ENCODE data around the gene CAV1. TPM values are rescaled to one million over a fixed set of nuclear protein-coding genes. Genes with fewer than 3 reads are reported as not detected.
A peak's percentile ranks its signal among the peaks of the same experiment; 100 is the strongest.

CAV1 gene
- total RNA-seq, 1 donor from 2014 or later = 157 TPM

DNA sequence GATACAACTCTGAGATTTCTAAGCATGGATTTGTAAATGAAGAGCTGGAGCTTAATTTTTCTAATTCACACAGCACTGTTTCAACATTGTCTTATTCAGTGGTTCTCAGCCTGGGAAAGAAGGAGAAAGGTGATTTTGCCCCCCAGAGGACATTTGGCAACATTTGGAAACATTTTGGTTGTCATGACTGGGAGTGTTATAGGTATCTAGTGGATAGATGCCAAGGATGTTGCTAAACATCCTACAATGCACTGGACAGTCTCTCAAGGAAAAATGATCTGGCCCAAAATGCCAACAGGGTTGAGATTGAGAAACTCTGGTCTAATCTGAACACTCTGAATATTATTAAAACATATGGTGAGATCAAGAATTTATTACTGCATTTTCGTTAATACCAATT is 29.1 kb upstream of the CAV1 start:
- Histone ChIP-seq H3K4me3 (ENCODE audit: low read depth, low read length) (no peak overlapping the region), H3K27me3 (ENCODE audit: control insufficient read depth, insufficient read depth, low read length) (no peaks in the 10 kb centered on the region), H3K36me3 (ENCODE audit: control insufficient read depth, insufficient read depth, low read length) (no peaks in the 10 kb centered on the region)
- no peak for TF ChIP-seq CTCF (IDR thresholded peaks at IDR 0.05; ENCODE audit: insufficient read depth, low read length, severe bottlenecking)
- DNase-seq (ENCODE audit: low read depth) (peak; percentile 68), FAIRE-seq (no peak)

DNA sequence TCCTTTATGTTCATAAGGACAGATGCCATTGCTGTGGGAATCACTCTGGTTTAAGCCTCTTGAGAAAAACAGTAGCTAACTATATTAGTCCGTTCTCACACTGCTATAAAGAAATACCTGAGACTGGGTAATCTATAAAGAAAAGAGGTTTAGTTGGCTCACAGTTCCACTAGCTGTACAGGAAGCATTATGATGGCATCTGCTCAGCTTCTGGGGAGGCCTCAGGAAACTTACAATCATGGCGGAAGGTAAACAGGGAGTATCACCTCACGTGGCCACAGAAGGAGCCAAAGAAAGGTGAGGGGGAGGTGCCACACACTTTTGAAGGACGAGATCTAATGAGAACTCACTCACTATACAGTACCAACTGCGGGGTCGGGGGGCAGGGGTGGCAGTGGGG is 28.2 kb upstream of the CAV1 start:
- Histone ChIP-seq H3K4me3 (ENCODE audit: low read depth, low read length) (no peak overlapping the region), H3K36me3 (ENCODE audit: control insufficient read depth, insufficient read depth, low read length) (no peaks in the 10 kb centered on the region), H3K27me3 (ENCODE audit: control insufficient read depth, insufficient read depth, low read length) (no peaks in the 10 kb centered on the region)
- no peak for DNase-seq (ENCODE audit: low read depth)
- FAIRE-seq = no peak
- no peak for TF ChIP-seq CTCF (IDR thresholded peaks at IDR 0.05; ENCODE audit: insufficient read depth, low read length, severe bottlenecking)

DNA sequence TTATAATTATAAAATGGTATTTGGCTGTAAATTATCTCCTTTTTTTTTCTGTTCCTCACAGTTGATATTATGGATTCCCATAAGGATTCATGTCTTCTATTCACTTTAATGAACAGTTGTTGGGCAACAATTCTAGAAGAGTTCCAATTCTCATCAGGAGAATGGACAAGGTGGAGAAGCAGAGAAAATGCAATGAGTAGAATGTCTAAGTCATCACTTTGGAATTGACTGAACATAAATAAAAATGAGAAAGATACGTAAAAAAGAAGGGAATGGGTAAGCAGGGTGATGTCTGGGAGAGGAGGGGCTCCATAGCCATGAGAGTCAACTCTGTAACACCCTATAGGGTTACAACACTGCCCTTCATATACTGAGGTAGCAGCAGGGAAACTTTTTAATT is 27.1 kb upstream of the CAV1 start:
- no peak overlapping the region for H3K4me3 ChIP-seq (ENCODE audit: low read depth, low read length)
- peaks cover 1% of the 10 kb centered on the region for H3K36me3 ChIP-seq (ENCODE audit: control insufficient read depth, insufficient read depth, low read length)
- no peak for DNase-seq (ENCODE audit: low read depth)
- FAIRE-seq = no peak
- no peaks in the 10 kb centered on the region for H3K27me3 ChIP-seq (ENCODE audit: control insufficient read depth, insufficient read depth, low read length)
- TF ChIP-seq CTCF (IDR thresholded peaks at IDR 0.05; ENCODE audit: insufficient read depth, low read length, severe bottlenecking) = no peak

DNA sequence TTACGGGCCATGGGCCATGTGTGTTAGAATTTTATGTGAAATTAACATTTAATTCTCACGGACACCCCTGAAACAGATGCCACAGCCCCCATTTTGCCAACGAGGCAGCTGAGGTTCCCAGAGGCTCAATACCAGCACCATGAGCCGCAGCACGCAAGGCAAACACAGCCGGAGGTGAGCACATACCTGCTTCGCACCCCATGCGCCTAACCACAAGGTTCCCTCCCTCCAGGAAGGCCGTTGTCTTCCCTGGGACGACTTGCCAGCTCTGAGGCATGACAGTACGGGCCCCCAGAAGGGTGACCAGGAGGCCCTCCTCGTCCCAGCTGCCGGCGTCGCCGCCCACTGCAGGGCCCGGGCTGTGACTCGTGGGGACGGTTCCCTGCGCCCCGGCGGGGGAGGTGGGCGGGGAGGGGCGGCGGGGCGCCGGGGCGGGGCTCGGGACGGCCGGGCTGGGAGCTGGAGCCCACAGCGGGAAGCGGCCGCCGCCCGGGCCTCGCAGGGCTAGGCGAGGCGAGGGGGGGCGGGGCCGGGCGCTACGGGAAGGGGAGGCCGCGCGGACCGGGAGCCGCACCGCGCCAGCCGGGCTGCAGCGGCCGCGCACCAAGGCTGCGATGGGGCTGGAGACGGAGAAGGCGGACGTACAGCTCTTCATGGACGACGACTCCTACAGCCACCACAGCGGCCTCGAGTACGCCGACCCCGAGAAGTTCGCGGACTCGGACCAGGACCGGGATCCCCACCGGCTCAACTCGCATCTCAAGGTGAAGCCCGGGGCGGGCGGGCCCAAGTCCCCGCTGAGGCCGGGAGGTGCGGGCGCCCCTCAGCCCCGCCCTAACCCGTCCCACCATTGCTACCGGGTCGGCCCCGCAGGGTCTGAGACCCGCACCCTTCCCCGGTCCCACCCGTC is 25.4 kb upstream of the CAV1 start, which contains the start of gene CAV2:
TSS of gene CAV2 (plus strand) at position 571 of the 910 bp plus-strand sequence. CDS start at position 615, 44 bp downstream.
- FAIRE-seq (no peak), DNase-seq (ENCODE audit: low read depth) (peak; percentile 92)
- TF ChIP-seq CTCF (IDR thresholded peaks at IDR 0.05; ENCODE audit: insufficient read depth, low read length, severe bottlenecking) = no peak
- Histone ChIP-seq H3K36me3 (ENCODE audit: control insufficient read depth, insufficient read depth, low read length) (peaks cover 2% of the 10 kb centered on the region), H3K4me3 (ENCODE audit: low read depth, low read length) (peak within 1 kb of the TSS; percentile 93), H3K27me3 (ENCODE audit: control insufficient read depth, insufficient read depth, low read length) (no peaks in the 10 kb centered on the region)

DNA sequence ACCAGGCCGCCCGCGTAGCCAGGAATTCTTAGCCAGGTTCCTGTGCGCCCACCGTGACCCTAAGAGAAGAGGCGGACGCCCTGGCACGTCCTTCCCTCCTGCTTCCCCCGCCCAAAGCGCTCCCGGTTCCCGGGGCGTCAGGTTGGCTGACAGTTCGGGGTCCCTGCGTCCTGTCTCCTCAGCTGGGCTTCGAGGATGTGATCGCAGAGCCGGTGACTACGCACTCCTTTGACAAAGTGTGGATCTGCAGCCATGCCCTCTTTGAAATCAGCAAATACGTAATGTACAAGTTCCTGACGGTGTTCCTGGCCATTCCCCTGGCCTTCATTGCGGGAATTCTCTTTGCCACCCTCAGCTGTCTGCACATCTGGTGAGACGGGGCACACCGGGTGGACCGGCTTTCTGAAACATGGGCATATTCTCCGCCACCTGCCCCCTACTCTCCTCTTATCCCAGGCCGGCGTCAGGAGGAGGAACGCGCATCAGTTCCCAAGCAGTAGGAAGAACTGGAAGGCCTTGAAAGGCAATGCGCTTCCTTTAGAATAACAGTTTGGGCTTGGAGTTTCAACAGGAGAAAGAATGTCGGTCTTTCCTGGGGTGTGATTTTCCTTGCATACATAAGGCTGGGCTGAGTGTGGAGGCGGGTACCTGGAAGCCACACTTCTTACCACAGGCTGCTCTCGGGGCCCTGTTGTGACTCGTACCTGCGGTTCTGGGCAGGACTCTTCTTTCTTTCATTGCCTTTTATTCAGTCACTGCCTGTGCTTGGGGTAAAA is 24.6 kb upstream of the CAV1 start:
- Histone ChIP-seq H3K36me3 (ENCODE audit: control insufficient read depth, insufficient read depth, low read length) (peaks cover 2% of the 10 kb centered on the region), H3K27me3 (ENCODE audit: control insufficient read depth, insufficient read depth, low read length) (no peaks in the 10 kb centered on the region), H3K4me3 (ENCODE audit: low read depth, low read length) (peak overlapping the region; percentile 93)
- FAIRE-seq = no peak
- TF ChIP-seq CTCF (IDR thresholded peaks at IDR 0.05; ENCODE audit: insufficient read depth, low read length, severe bottlenecking) = no peak
- DNase-seq (ENCODE audit: low read depth) = peak; percentile 91
